ENCODE data around the gene AGAP3. TPM values are rescaled to one million over a fixed set of nuclear protein-coding genes. Genes with fewer than 3 reads are reported as not detected.

AGAP3 gene
- total RNA-seq, 1 experiment from 2014 or later, result 19.9 TPM

GRCh38 chr7:151186640-151187408 is 100.5 kb downstream of the AGAP3 start, which contains the start of gene ASB10:
ASB10 (minus strand) TSS chr7:151187250; CDS start chr7:151187130, 120 bp downstream.
- H3K36me3 ChIP-seq, result no peaks in the 10 kb centered on the region
- no peaks in the 10 kb centered on the region for H3K4me1 ChIP-seq (replicated peaks)
- peaks cover 36% of the 10 kb centered on the region for H3K27me3 ChIP-seq (replicated peaks)
- H3K9me3 ChIP-seq (replicated peaks), result no peaks in the 10 kb centered on the region
- H3K4me3 ChIP-seq, result no peak within 1 kb of the TSS
- H3K27ac ChIP-seq, result no peak within 1 kb of the TSS
- DNase-seq (ENCODE audit: low read depth in 1 of 2, low spot score in 2 of 2), result no peak

GRCh38 chr7:151187409-151188251 is 101.4 kb downstream of the AGAP3 start:
- Histone ChIP-seq H3K4me1 (replicated peaks) (no peaks in the 10 kb centered on the region), H3K27me3 (replicated peaks) (peaks cover 34% of the 10 kb centered on the region), H3K27ac (no peak overlapping the region), H3K4me3 (no peak overlapping the region), H3K9me3 (replicated peaks) (no peaks in the 10 kb centered on the region), H3K36me3 (no peaks in the 10 kb centered on the region)
- DNase-seq (ENCODE audit: low read depth in 1 of 2, low spot score in 2 of 2), result no peak

GRCh38 chr7:151188252-151188542 is 101.9 kb downstream of the AGAP3 start:
- no peaks in the 10 kb centered on the region for H3K9me3 ChIP-seq (replicated peaks)
- H3K4me3 ChIP-seq, result no peak overlapping the region
- peaks cover 34% of the 10 kb centered on the region for H3K27me3 ChIP-seq (replicated peaks)
- H3K4me1 ChIP-seq (replicated peaks), result no peaks in the 10 kb centered on the region
- no peak for DNase-seq (ENCODE audit: low read depth in 1 of 2, low spot score in 2 of 2)
- no peak overlapping the region for H3K27ac ChIP-seq
- no peaks in the 10 kb centered on the region for H3K36me3 ChIP-seq

GRCh38 chr7:151189038-151189437 is 102.8 kb downstream of the AGAP3 start:
- H3K4me3 ChIP-seq, result no peak overlapping the region
- no peak overlapping the region for H3K27ac ChIP-seq
- H3K4me1 ChIP-seq (replicated peaks), result no peaks in the 10 kb centered on the region
- no peak for DNase-seq (ENCODE audit: low read depth in 1 of 2, low spot score in 2 of 2)
- no peaks in the 10 kb centered on the region for H3K36me3 ChIP-seq
- peaks cover 30% of the 10 kb centered on the region for H3K27me3 ChIP-seq (replicated peaks)
- no peaks in the 10 kb centered on the region for H3K9me3 ChIP-seq (replicated peaks)

GRCh38 chr7:151191544-151191943 is 105.3 kb downstream of the AGAP3 start:
- Histone ChIP-seq H3K9me3 (replicated peaks) (no peaks in the 10 kb centered on the region), H3K36me3 (no peaks in the 10 kb centered on the region), H3K4me1 (replicated peaks) (no peaks in the 10 kb centered on the region), H3K4me3 (no peak overlapping the region), H3K27me3 (replicated peaks) (peaks cover 49% of the 10 kb centered on the region), H3K27ac (no peak overlapping the region)
- no peak for DNase-seq (ENCODE audit: low read depth in 1 of 2, low spot score in 2 of 2)

- Histone ChIP-seq H3K4me3 (no peak overlapping the region), H3K27ac (no peak overlapping the region), H3K27me3 (replicated peaks) (peaks cover 54% of the 10 kb centered on the region), H3K36me3 (no peaks in the 10 kb centered on the region), H3K9me3 (replicated peaks) (no peaks in the 10 kb centered on the region), H3K4me1 (replicated peaks) (no peaks in the 10 kb centered on the region)
- no peak for DNase-seq (ENCODE audit: low read depth in 1 of 2, low spot score in 2 of 2)
These were observed 105.8 kb downstream of the AGAP3 start for GRCh38 chr7:151192002-151192539.

- no peaks in the 10 kb centered on the region for H3K36me3 ChIP-seq
These were observed 107.1 kb downstream of the AGAP3 start for GRCh38 chr7:151193203-151193978.

More at GRCh38 chr7:151193203-151193978, 107.1 kb downstream of the AGAP3 start:
- Histone ChIP-seq H3K27me3 (replicated peaks) (peaks cover 59% of the 10 kb centered on the region), H3K4me3 (no peak overlapping the region), H3K27ac (no peak overlapping the region), H3K4me1 (replicated peaks) (no peaks in the 10 kb centered on the region), H3K9me3 (replicated peaks) (no peaks in the 10 kb centered on the region)
- DNase-seq (ENCODE audit: low read depth in 1 of 2, low spot score in 2 of 2), result no peak

Other genes with a start within 250 kb of the AGAP3 start
- gene AOC1, start 234.0 kb upstream of the AGAP3 start, total RNA-seq (2014; rRNA removed; shearing (Covaris generic)), result not detected in 2 replicates
- not detected in 2 replicates for gene KCNH2, start 108.2 kb upstream of the AGAP3 start, total RNA-seq (2014; rRNA removed; shearing (Covaris generic))
- gene NOS3, start 95.5 kb upstream of the AGAP3 start, total RNA-seq (2014; rRNA removed; shearing (Covaris generic)), result not detected in 2 replicates
- gene ATG9B, start 62.0 kb upstream of the AGAP3 start, total RNA-seq (2014; rRNA removed; shearing (Covaris generic)), result not detected in 2 replicates
- 24.6 and 38.2 TPM in 2 replicates for gene ABCB8, start 58.0 kb upstream of the AGAP3 start, total RNA-seq (2014; rRNA removed; shearing (Covaris generic))
- not detected in 2 replicates for gene ASIC3, start 37.9 kb upstream of the AGAP3 start, total RNA-seq (2014; rRNA removed; shearing (Covaris generic))
- 23.7 and 29.3 TPM in 2 replicates for gene CDK5, start 28.6 kb upstream of the AGAP3 start, total RNA-seq (2014; rRNA removed; shearing (Covaris generic))
- gene SLC4A2, start 26.9 kb upstream of the AGAP3 start, total RNA-seq (2014; rRNA removed; shearing (Covaris generic)), result 95.5 and 100 TPM in 2 replicates
- 104 and 120 TPM in 2 replicates for gene FASTK, start 5.7 kb upstream of the AGAP3 start, total RNA-seq (2014; rRNA removed; shearing (Covaris generic))
- gene TMUB1, start 3.0 kb upstream of the AGAP3 start, total RNA-seq (2014; rRNA removed; shearing (Covaris generic)), result 32.5 and 34.5 TPM in 2 replicates
- gene GBX1, start 81.2 kb downstream of the AGAP3 start, total RNA-seq (2014; rRNA removed; shearing (Covaris generic)), result not detected in 2 replicates
- not detected in 2 replicates for gene ASB10, start 100.8 kb downstream of the AGAP3 start, total RNA-seq (2014; rRNA removed; shearing (Covaris generic))
- not detected in 2 replicates for gene H2BK1, start 124.0 kb downstream of the AGAP3 start, total RNA-seq (2014; rRNA removed; shearing (Covaris generic))
- gene ABCF2, start 140.7 kb downstream of the AGAP3 start, total RNA-seq (2014; rRNA removed; shearing (Covaris generic)), result 52.0 and 72.6 TPM in 2 replicates
- gene CHPF2, start 146.0 kb downstream of the AGAP3 start, total RNA-seq (2014; rRNA removed; shearing (Covaris generic)), result 50.1 and 68.1 TPM in 2 replicates
- 20.9 and 22.6 TPM in 2 replicates for gene SMARCD3, start 162.2 kb downstream of the AGAP3 start, total RNA-seq (2014; rRNA removed; shearing (Covaris generic))

All from SJSA1 (cell line).